MCF 10A (cell line): ENCODE measurements around the gene SIK2. TPM values are rescaled to one million over a fixed set of nuclear protein-coding genes. Genes with fewer than 3 reads are reported as not detected.
A peak's percentile ranks its signal among the peaks of the same experiment; 100 is the strongest.
"Not testable (repeated sequence)": the region's sequence is repeated elsewhere in the genome, so short reads cannot be mapped to it uniquely, and the experiment has no call there.

Experiments
- BruUV-seq: library from RNA; stranded (reverse); fragments of 400-500 nt; replicated peaks from 2 replicates; lab custom pipeline; 2021; lab: Mats Ljungman, UMichigan
- CTCF ChIA-PET: fragments of 300-600 bp; sonication (Branson Sonifier 250); formaldehyde crosslinking; extraction: SDS; loops from one replicate; lab custom pipeline; 2021; ENCODE audit warnings: antibody characterized with exemption, inconsistent platforms; lab: Yijun Ruan, JAX
- POLR2A ChIA-PET: fragments of 300-600, 350-650 bp; sonication (Branson Sonifier 250); formaldehyde crosslinking; extraction: SDS; loops from one replicate; lab custom pipeline; 2020; ENCODE audit warnings: antibody characterized with exemption, inconsistent platforms; lab: Yijun Ruan, JAX
- DNase-seq: peaks from one replicate; pipeline ENCODE4 v3.0.0-alpha.2; 2018; ENCODE audit not compliant: unreplicated experiment
- H3K27ac Mint-ChIP-seq: one replicate; pipeline ENCODE4 v1.8.0; 2022; ENCODE audit warnings: mild to moderate bottlenecking, low read depth, mixed read lengths; ENCODE audit not compliant: unreplicated experiment
- H3K27me3 Mint-ChIP-seq: one replicate; pipeline ENCODE4 v1.8.0; 2022; ENCODE audit warnings: mixed read lengths; ENCODE audit not compliant: insufficient read depth, unreplicated experiment
- H3K36me3 Mint-ChIP-seq: one replicate; pipeline ENCODE4 v1.8.0; 2022; ENCODE audit warnings: mild to moderate bottlenecking, moderate library complexity, mixed read lengths; ENCODE audit not compliant: insufficient read depth, unreplicated experiment
- H3K4me1 Mint-ChIP-seq: one replicate; pipeline ENCODE4 v1.8.0; 2022; ENCODE audit warnings: mixed read lengths; ENCODE audit not compliant: insufficient read depth, unreplicated experiment
- H3K4me3 Mint-ChIP-seq: one replicate; pipeline ENCODE4 v1.8.0; 2022; ENCODE audit warnings: mild to moderate bottlenecking, moderate library complexity, mixed read lengths; ENCODE audit not compliant: unreplicated experiment
- H3K9me3 Mint-ChIP-seq: one replicate; pipeline ENCODE4 v1.8.0; 2022; ENCODE audit warnings: mixed read lengths; ENCODE audit not compliant: unreplicated experiment
- intact Hi-C: fragments of 100-400 bp; cut with micrococcal nuclease; formaldehyde crosslinking; loops from 2 replicates; pipeline ENCODE4 v1.14.1; 2022
- total RNA-seq: library from RNA; stranded (reverse); gene quantifications from 2 replicates; pipeline ENCODE4 v1.2.3, GENCODE V29; 2022
- TF ChIP-seq, protein P1 (sequence below): fragments of 200-600 bp; IDR thresholded peaks from one replicate; pipeline ENCODE4 v1.8.0; 2022; ENCODE audit warnings: antibody characterized with exemption, mild to moderate bottlenecking; ENCODE audit not compliant: unreplicated experiment

SIK2 gene
- total RNA-seq, 1 experiment from 2014 or later, result 13.7 TPM

DNA sequence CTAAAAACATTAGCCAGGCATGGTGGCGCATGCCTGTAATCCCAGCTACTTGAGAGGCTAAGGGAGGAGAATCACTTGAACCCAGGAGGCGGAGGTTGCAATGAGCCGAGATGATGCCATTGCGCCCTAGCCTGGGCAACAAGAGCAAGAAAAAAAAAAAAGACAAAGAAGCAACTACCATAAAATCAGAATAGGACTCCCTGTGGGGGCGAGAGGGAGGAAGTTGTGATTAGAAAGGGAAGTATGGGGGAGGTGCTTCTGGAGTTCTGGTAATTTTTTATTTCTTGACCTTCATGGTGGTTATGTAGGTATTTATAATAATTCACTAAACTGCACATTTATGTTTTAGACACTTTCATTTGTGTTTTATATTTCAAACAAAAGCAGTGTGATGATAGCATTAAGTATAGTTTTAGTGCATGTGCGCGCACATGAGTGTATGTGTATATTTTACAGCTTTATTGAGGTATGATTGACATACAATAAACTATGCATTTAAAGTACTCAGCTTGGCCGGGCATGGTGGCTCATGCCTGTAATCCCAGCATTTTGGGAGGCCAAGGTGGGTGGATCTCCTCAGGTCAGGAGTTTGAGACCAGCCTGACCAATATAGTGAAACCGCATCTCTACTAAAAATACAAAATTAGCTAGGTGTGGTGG lies 43.5 kb downstream of the SIK2 start:
- Mint-ChIP-seq H3K9me3 (no peaks in the 10 kb centered on the region), H3K4me1 (no peaks in the 10 kb centered on the region), H3K36me3 (peaks cover 4% of the 10 kb centered on the region), H3K4me3 (no peak overlapping the region), H3K27ac (no peak overlapping the region), H3K27me3 (no peaks in the 10 kb centered on the region)
- intact Hi-C loops, result no loop called here
- ChIA-PET POLR2A (interaction anchor here (0.7 kb wide), 1 partner anchor 226 kb away, joined by 4 read pairs; the partner anchor contains the start of gene ALG9), CTCF (interaction anchor here (0.5 kb wide), 1 partner anchor 108 kb away, joined by 5 read pairs; no protein-coding TSS in a partner anchor)
- TF ChIP-seq, protein P1, sequence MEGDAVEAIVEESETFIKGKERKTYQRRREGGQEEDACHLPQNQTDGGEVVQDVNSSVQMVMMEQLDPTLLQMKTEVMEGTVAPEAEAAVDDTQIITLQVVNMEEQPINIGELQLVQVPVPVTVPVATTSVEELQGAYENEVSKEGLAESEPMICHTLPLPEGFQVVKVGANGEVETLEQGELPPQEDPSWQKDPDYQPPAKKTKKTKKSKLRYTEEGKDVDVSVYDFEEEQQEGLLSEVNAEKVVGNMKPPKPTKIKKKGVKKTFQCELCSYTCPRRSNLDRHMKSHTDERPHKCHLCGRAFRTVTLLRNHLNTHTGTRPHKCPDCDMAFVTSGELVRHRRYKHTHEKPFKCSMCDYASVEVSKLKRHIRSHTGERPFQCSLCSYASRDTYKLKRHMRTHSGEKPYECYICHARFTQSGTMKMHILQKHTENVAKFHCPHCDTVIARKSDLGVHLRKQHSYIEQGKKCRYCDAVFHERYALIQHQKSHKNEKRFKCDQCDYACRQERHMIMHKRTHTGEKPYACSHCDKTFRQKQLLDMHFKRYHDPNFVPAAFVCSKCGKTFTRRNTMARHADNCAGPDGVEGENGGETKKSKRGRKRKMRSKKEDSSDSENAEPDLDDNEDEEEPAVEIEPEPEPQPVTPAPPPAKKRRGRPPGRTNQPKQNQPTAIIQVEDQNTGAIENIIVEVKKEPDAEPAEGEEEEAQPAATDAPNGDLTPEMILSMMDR, result no peak
- DNase-seq, result no peak
- BruUV-seq, result no TSS peak

DNA sequence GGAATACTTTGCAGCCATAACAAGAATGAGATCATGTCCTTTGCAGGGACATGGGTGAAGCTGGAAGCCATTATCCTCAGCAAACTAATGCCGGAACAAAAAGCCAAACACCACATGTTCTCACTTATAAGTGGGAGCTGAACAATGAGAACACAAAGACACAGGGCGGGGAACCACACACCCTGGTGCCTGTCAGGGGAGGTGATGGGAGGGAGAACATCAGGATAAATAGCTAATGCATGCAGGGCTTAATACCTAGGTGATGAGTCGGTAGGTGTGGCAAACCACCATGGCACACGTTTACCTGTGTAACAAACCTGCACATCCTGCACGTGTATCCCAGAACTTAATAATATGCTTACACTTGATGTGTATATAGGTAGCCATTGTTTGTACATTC lies 49.1 kb downstream of the SIK2 start:
- BruUV-seq, H3K4me1 Mint-ChIP-seq, H3K36me3 Mint-ChIP-seq, intact Hi-C loops, H3K4me3 Mint-ChIP-seq, H3K27me3 Mint-ChIP-seq, H3K9me3 Mint-ChIP-seq: not testable (repeated sequence)
- ChIA-PET POLR2A (interaction anchor here (0.6 to 3.0 kb wide), 5 partner anchors 9 to 114 kb away, joined by 3 to 14 read pairs (median 3); partner anchors contain the start of gene PPP2R1B), CTCF (interaction anchor here (0.6 to 1.6 kb wide), 4 partner anchors 9 to 124 kb away, joined by 3 to 4 read pairs (median 3); no protein-coding TSS in a partner anchor)
- peak overlapping the region; percentile 60 for H3K27ac Mint-ChIP-seq
- DNase-seq, result peak; percentile 34

DNA sequence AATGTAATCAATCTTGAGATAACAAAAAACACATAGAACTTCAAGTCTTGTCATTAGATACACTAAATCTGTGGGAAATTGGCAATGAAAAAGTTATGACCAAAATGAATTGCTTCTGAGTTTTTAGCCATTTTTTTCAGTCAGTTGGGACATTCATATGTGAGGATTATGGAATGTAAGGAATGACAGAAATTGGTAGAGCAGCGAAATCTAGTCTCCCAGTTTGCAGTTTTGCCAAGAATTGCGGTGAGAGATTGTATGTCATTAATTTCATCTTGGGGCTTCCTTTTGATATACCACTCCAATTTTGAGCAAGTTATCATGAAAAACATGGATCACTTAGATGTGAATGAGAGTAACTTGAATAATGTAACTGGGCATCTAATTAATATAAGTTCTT lies 49.9 kb downstream of the SIK2 start:
- Mint-ChIP-seq H3K4me1 (peaks cover 7% of the 10 kb centered on the region), H3K36me3 (no peaks in the 10 kb centered on the region), H3K9me3 (no peaks in the 10 kb centered on the region), H3K4me3 (no peak overlapping the region), H3K27me3 (no peaks in the 10 kb centered on the region), H3K27ac (no peak overlapping the region)
- intact Hi-C loops, result no loop called here
- no TSS peak for BruUV-seq
- ChIA-PET POLR2A (interaction anchor here (3.0 kb wide), 1 partner anchor 113 kb away, joined by 14 read pairs; the partner anchor contains the start of gene PPP2R1B), CTCF (interaction anchor here (0.7 kb wide), 1 partner anchor 124 kb away, joined by 3 read pairs; no protein-coding TSS in a partner anchor)
- no peak for DNase-seq
- TF ChIP-seq, protein P1, result no peak

DNA sequence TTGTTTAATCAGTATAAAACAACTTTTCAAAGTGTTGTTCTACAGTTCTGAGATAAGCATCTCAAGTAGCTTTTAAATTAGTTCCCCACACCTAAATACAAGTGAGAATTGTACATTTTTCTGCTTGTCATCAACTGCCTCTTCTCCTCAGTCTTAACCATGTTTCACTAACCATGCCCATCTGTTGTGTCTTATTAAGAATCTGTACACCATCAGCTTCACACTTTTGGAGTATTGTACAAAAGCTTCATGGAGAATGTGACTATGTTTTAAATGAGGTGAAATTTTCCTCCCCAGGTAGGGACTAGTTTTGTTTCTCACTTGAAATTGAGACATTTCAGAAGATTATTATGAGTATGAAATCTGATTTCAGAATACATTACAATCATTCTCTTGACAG lies 52.4 kb downstream of the SIK2 start:
- TF ChIP-seq, protein P1, result no peak
- peak overlapping the region; percentile 0 for H3K27ac Mint-ChIP-seq
- intact Hi-C loops, result no loop called here
- no peaks in the 10 kb centered on the region for H3K27me3 Mint-ChIP-seq
- H3K4me1 Mint-ChIP-seq, result peaks cover 7% of the 10 kb centered on the region
- CTCF ChIA-PET, result no interaction called here
- H3K4me3 Mint-ChIP-seq, result no peak overlapping the region
- POLR2A ChIA-PET, result interaction anchor here (2.2 kb wide), 1 partner anchor 112 kb away, joined by 7 read pairs; the partner anchor contains the start of gene PPP2R1B
- no peaks in the 10 kb centered on the region for H3K36me3 Mint-ChIP-seq
- DNase-seq, result no peak
- H3K9me3 Mint-ChIP-seq, result no peaks in the 10 kb centered on the region
- no TSS peak for BruUV-seq
